AG10803 (cell line): ENCODE data around the gene MEF2A.

ENCODE experiments used
- DNase-seq: peaks from one replicate; pipeline ENCODE4 v3.0.0; 2010; ENCODE audit warnings: low read depth
- H3K4me3 ChIP-seq: 2 replicates; pipeline ENCODE4 v1.5.1; 2011; ENCODE audit warnings: mild to moderate bottlenecking, low read length, control low read depth
- CTCF ChIP-seq: conservative IDR thresholded peaks from 2 replicates; pipeline ENCODE4 v1.5.1; 2011; ENCODE audit warnings: mild to moderate bottlenecking, low read length, control low read depth, inconsistent platforms

Gene MEF2A

DNA sequence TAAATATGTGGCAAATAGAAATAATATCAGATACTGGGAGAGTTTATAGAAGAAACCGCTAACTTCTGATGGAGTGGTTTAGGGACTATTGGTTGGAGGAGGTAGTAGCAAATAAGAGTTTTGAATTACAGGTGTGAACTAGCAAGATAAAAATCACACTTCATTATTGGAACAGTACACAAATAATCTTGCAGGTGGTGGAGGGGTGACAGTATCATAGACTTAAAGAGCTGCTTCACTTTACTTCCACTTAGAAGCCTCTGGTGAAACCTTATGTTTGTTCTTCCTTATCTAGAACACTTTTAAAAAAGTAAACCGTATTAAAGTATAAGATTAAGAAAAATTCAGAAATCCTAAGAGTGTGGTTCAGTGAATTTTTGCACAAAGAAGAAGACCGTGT lies 69.4 kb downstream of the MEF2A start:
- H3K4me3 ChIP-seq = no peak overlapping the region
- TF ChIP-seq CTCF = no peak
- no peak for DNase-seq

GRCh38 chr15:99635794-99636193 lies 70.0 kb downstream of the MEF2A start:
- no peak for DNase-seq
- no peak overlapping the region for H3K4me3 ChIP-seq
- TF ChIP-seq CTCF = no peak

GRCh38 chr15:99644913-99645542 lies 79.2 kb downstream of the MEF2A start:
- no peak for TF ChIP-seq CTCF
- H3K4me3 ChIP-seq = no peak overlapping the region
- no peak for DNase-seq

- DNase-seq = no peak
- no peak overlapping the region for H3K4me3 ChIP-seq
- no peak for TF ChIP-seq CTCF
These were observed 79.8 kb downstream of the MEF2A start for GRCh38 chr15:99645543-99645935.

- H3K4me3 ChIP-seq = no peak overlapping the region
- TF ChIP-seq CTCF = no peak
- peak; percentile 4 for DNase-seq
These were observed 80.2 kb downstream of the MEF2A start for GRCh38 chr15:99645951-99646350.

DNA sequence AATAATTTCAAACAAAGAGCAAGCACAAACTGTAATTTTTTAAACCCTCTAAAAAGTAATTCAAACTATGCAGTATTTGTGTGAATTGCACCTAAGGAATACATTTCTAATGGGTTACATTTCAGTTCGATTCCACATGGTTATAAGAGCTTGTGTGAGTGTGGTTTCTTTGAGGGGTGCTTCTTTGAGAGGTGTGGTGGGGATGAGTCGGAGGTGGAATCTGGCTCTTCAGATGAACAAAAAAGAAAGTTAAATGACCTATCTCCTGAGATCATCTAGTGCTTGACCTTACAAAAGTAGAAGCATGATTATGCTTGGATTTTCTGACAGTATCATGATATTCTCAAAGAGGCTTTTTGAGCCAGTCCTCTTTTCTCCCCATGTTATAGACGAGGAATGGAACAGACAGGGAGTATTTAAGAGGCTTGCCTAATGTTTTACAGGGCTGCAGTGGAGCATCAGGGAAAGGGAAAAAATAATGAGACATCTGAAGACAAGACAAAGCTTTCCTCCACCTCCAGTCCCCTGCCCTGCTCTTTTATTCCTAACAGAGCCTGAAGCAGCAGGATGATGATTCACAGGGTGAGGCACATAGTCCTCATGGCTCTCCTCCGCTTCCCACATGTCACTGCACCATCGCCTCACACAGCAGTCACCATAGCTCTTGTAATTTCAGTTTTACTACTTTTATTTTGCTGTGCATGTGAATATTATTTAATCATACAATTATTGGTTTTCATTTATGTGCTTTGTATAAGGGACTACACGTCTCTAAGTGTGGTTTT lies 85.4 kb downstream of the MEF2A start:
- H3K4me3 ChIP-seq = no peak overlapping the region
- no peak for TF ChIP-seq CTCF
- peak; percentile 51 for DNase-seq

GRCh38 chr15:99656205-99656604 lies 90.4 kb downstream of the MEF2A start:
- no peak overlapping the region for H3K4me3 ChIP-seq
- no peak for DNase-seq
- no peak for TF ChIP-seq CTCF
